Trophoblast cell (in vitro differentiated cells and primary cell): ENCODE data around the gene HPDL.

Source experiments
- DNase-seq, 2 donors: peaks; one replicate each; pipeline ENCODE4 v3.0.0-alpha.2; 2016
- H2AFZ ChIP-seq: 2 replicates; pipeline ENCODE4 v1.6.1; 2013; ENCODE audit warnings: low read length, moderate library complexity, mild to moderate bottlenecking; ENCODE audit not compliant: insufficient read depth, poor library complexity
- H2AK5ac ChIP-seq: 2 replicates; pipeline ENCODE4 v1.6.1; 2013; ENCODE audit warnings: mild to moderate bottlenecking, low read length
- H2BK120ac ChIP-seq: 2 replicates; pipeline ENCODE4 v1.6.1; 2013; ENCODE audit warnings: low read length, mild to moderate bottlenecking, moderate library complexity; ENCODE audit not compliant: insufficient read depth, poor library complexity
- H2BK12ac ChIP-seq: 2 replicates; pipeline ENCODE4 v1.6.1; 2013; ENCODE audit warnings: mild to moderate bottlenecking, low read length, moderate library complexity
- H2BK5ac ChIP-seq: 2 replicates; pipeline ENCODE4 v1.6.1; 2013; ENCODE audit warnings: low read length, low read depth, moderate library complexity, mild to moderate bottlenecking; ENCODE audit not compliant: poor library complexity
- H3K14ac ChIP-seq: 2 replicates; pipeline ENCODE4 v1.6.1; 2013; ENCODE audit warnings: mild to moderate bottlenecking, low read length
- H3K18ac ChIP-seq: 2 replicates; pipeline ENCODE4 v1.6.1; 2013; ENCODE audit warnings: mild to moderate bottlenecking, low read length
- H3K23ac ChIP-seq: 2 replicates; pipeline ENCODE4 v1.6.1; 2013; ENCODE audit warnings: low read length
- H3K27ac ChIP-seq: 2 replicates; pipeline ENCODE4 v1.5.1; 2013; ENCODE audit warnings: low read depth, mild to moderate bottlenecking, inconsistent platforms, low read length, moderate library complexity
- H3K27me3 ChIP-seq: 2 replicates; pipeline ENCODE4 v1.6.1; 2013; ENCODE audit warnings: inconsistent platforms, mild to moderate bottlenecking, low read length, moderate library complexity; ENCODE audit not compliant: insufficient read depth
- H3K36me3 ChIP-seq, 2 experiments: 1 replicate in 1 of 2; 2 replicates in 1 of 2; pipeline ENCODE4 v1.6.1; 2013; ENCODE audit warnings: low read length in 2 of 2, mild to moderate bottlenecking in 2 of 2, moderate library complexity in 1 of 2; ENCODE audit not compliant: insufficient read depth in 2 of 2, control insufficient read depth in 1 of 2
- H3K4ac ChIP-seq: 2 replicates; pipeline ENCODE4 v1.6.1; 2013; ENCODE audit warnings: low read depth, mild to moderate bottlenecking, low read length, moderate library complexity
- H3K4me1 ChIP-seq, 2 experiments: 1 replicate in 1 of 2; 2 replicates in 1 of 2; pipeline ENCODE4 v1.6.1; 2013; ENCODE audit warnings: low read length in 2 of 2, mild to moderate bottlenecking in 2 of 2, moderate library complexity in 1 of 2; ENCODE audit not compliant: insufficient read depth in 2 of 2, control insufficient read depth in 1 of 2
- H3K4me2 ChIP-seq: 2 replicates; pipeline ENCODE4 v1.6.1; 2013; ENCODE audit warnings: inconsistent platforms, mild to moderate bottlenecking, low read length, moderate library complexity
- H3K4me3 ChIP-seq: 2 replicates; pipeline ENCODE4 v1.5.1; 2013; ENCODE audit warnings: mild to moderate bottlenecking, low read depth, low read length, inconsistent platforms
- H3K79me1 ChIP-seq: one replicate; pipeline ENCODE4 v1.6.1; 2013; ENCODE audit warnings: low read length
- H3K79me2 ChIP-seq: 2 replicates; pipeline ENCODE4 v1.6.1; 2013; ENCODE audit warnings: low read length, mild to moderate bottlenecking; ENCODE audit not compliant: control insufficient read depth, insufficient read depth, poor library complexity
- H3K9ac ChIP-seq: 2 replicates; pipeline ENCODE4 v1.6.1; 2013; ENCODE audit warnings: mild to moderate bottlenecking, low read length
- H3K9me3 ChIP-seq: 2 replicates; pipeline ENCODE4 v1.6.1; 2013; ENCODE audit warnings: low read depth, mild to moderate bottlenecking, control low read depth, inconsistent platforms, low read length; ENCODE audit not compliant: insufficient read depth
- H4K12ac ChIP-seq: 2 replicates; pipeline ENCODE4 v1.6.1; 2013; ENCODE audit warnings: low read depth, mild to moderate bottlenecking, low read length, moderate library complexity
- H4K8ac ChIP-seq: 2 replicates; pipeline ENCODE4 v1.6.1; 2013; ENCODE audit warnings: low read depth, mild to moderate bottlenecking, low read length, moderate library complexity
- H4K91ac ChIP-seq: one replicate; pipeline ENCODE4 v1.6.1; 2013; ENCODE audit warnings: low read depth, mild to moderate bottlenecking, low read length, moderate library complexity
- WGBS: extraction: QIAGEN DNeasy Blood & Tissue Kit; methylation state at CpG from one replicate; pipeline ENCODE4 v1.1.7; 2013; ENCODE audit warnings: missing lambda C conversion rate; ENCODE audit not compliant: insufficient read length, insufficient coverage; ENCODE audit errors: extremely low coverage; 5-methylcytosine and 5-hydroxymethylcytosine counted together

The HPDL gene

DNA sequence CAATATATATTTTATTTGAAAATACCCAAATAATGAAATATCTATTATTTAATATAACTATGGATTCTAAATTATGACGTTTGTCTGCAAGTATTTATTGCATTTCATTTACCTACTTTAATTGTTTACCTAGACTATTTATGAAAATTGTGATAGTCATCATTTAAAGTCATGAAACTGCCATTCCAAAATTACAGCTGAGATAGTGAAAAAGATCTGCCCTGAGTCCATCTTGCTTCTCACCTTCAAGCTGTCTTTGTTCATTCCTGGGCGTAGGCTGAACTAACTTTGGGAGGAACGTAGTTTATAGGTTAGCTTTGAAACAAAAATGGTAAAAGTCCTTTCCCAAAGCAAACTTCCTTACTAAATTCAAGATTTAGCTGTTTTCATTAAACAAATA is 12.4 kb upstream of the HPDL start:
- Histone ChIP-seq H3K4me3 (no peak overlapping the region), H3K36me3 (no peaks in the 10 kb centered on the region), H3K4me1 (no peaks in the 10 kb centered on the region), H3K79me1 (no peaks in the 10 kb centered on the region), H3K9me3 (no peaks in the 10 kb centered on the region), H2BK12ac (no peak overlapping the region), H3K9ac (no peak overlapping the region), H3K79me2 (no peaks in the 10 kb centered on the region), H3K27ac (no peak overlapping the region), H2BK5ac (no peak overlapping the region), H3K27me3 (no peaks in the 10 kb centered on the region), H3K4ac (no peak overlapping the region), H2AK5ac (no peak overlapping the region), H4K8ac (no peak overlapping the region), H2AFZ (no peak overlapping the region), H4K91ac (no peak overlapping the region), H3K14ac (no peak overlapping the region), H2BK120ac (no peak overlapping the region), H3K23ac (no peak overlapping the region), H4K12ac (no peak overlapping the region), H3K4me2 (no peak overlapping the region), H3K18ac (no peak overlapping the region)
- WGBS = no CpG with 5 or more reads among the region's 3 CpGs
- no peak for DNase-seq

DNA sequence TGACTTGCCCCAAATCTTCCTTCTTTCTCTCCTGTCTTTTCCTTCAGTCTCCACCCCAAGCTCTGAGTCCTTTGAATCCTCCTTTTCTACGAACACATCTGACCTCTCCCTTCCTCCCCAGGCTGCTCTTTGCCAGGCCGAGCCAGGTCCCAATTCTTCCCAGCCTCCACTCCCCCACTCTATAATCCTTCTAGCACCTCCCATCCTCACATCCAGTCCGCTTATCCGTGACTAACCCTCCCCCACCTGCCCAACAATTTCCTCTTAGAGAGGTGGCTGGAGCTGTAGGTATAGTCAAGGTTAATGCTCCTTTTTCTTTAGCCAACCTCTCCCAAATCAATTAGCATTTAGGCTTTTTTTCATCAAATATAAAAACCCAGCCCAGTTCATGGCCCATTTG is 9.5 kb upstream of the HPDL start:
- no peak overlapping the region for H2BK120ac ChIP-seq
- H4K12ac ChIP-seq = no peak overlapping the region
- DNase-seq = no peak
- H3K18ac ChIP-seq = no peak overlapping the region
- no peaks in the 10 kb centered on the region for H3K9me3 ChIP-seq
- no peak overlapping the region for H4K8ac ChIP-seq
- H3K27me3 ChIP-seq = no peaks in the 10 kb centered on the region
- H3K27ac ChIP-seq = no peak overlapping the region
- no peaks in the 10 kb centered on the region for H3K36me3 ChIP-seq
- no peak overlapping the region for H2BK5ac ChIP-seq
- no CpG with 5 or more reads among the region's 4 CpGs for WGBS
- H3K79me1 ChIP-seq = no peaks in the 10 kb centered on the region
- no peak overlapping the region for H2AFZ ChIP-seq
- no peak overlapping the region for H2AK5ac ChIP-seq
- H3K23ac ChIP-seq = no peak overlapping the region
- H3K4ac ChIP-seq = no peak overlapping the region
- H3K14ac ChIP-seq = no peak overlapping the region
- no peak overlapping the region for H4K91ac ChIP-seq
- H3K9ac ChIP-seq = no peak overlapping the region
- H3K79me2 ChIP-seq = no peaks in the 10 kb centered on the region
- peaks cover 0 to 3% of the 10 kb centered on the region in 2 experiments for H3K4me1 ChIP-seq
- H3K4me3 ChIP-seq = no peak overlapping the region
- H3K4me2 ChIP-seq = no peak overlapping the region
- no peak overlapping the region for H2BK12ac ChIP-seq

DNA sequence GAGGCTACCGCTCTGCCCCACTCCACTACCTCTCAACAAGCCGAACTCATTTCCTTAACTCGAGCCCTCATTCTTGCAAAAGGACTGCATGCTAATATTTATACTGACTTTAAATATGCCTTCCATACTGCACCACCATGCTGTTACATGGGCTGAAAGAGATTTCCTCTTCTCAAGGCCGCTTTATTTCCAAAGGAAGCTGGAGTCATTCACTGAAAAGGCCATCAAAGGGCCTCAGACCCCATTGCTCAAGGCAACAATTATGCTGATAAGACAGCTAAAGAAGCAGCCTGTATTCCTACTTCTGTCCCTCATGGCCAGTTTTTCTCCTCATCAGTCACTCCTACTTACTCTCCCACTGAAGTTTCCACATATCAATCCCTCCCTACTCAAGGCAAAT is 6.9 kb upstream of the HPDL start:
- Histone ChIP-seq H4K8ac (no peak overlapping the region), H3K23ac (no peak overlapping the region), H3K14ac (no peak overlapping the region), H3K79me1 (no peaks in the 10 kb centered on the region), H3K36me3 (no peaks in the 10 kb centered on the region), H3K9ac (no peak overlapping the region), H3K4me1 (peaks cover 0 to 3% of the 10 kb centered on the region in 2 experiments), H3K27me3 (no peaks in the 10 kb centered on the region), H2BK120ac (no peak overlapping the region), H2BK5ac (no peak overlapping the region), H3K18ac (no peak overlapping the region), H4K12ac (no peak overlapping the region), H3K27ac (no peak overlapping the region), H3K9me3 (no peaks in the 10 kb centered on the region), H3K79me2 (no peaks in the 10 kb centered on the region), H2AFZ (no peak overlapping the region), H4K91ac (no peak overlapping the region), H3K4me2 (no peak overlapping the region), H3K4ac (no peak overlapping the region), H3K4me3 (no peak overlapping the region), H2BK12ac (no peak overlapping the region), H2AK5ac (no peak overlapping the region)
- no peak for DNase-seq
- WGBS = no CpG with 5 or more reads among the region's 4 CpGs

DNA sequence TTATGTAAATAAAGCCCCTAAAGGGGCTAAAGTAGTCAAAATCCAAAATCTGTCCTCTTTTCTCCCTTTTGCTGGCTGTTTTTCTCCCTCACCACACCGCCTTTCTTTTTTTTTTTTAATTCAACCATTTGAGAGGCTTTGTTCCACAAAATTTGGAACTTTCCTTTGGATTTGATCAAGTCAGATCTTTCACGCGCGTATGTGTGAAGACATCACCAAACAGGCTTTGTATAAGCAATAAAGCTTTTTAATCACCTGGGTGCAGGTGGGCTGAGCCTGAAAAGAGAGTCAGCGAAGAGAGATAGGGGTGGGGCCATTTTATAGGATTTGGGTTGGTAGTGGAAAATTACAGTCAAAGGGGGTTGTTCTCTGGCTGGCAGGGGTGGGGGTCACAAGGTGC is 5.3 kb upstream of the HPDL start:
- Histone ChIP-seq H3K9ac (no peak overlapping the region), H3K23ac (no peak overlapping the region), H3K18ac (no peak overlapping the region), H3K27ac (no peak overlapping the region), H4K8ac (no peak overlapping the region), H2BK120ac (no peak overlapping the region), H3K4me1 (peaks cover under 1 to 4% of the 10 kb centered on the region in 2 experiments), H3K27me3 (no peaks in the 10 kb centered on the region), H2AFZ (no peak overlapping the region), H2BK12ac (no peak overlapping the region), H3K36me3 (no peaks in the 10 kb centered on the region), H4K91ac (no peak overlapping the region), H3K14ac (no peak overlapping the region), H3K79me1 (peaks cover under 1% of the 10 kb centered on the region), H3K4me2 (no peak overlapping the region), H2AK5ac (no peak overlapping the region), H2BK5ac (no peak overlapping the region), H3K4me3 (no peak overlapping the region), H4K12ac (no peak overlapping the region), H3K79me2 (no peaks in the 10 kb centered on the region), H3K4ac (no peak overlapping the region), H3K9me3 (no peaks in the 10 kb centered on the region)
- no CpG with 5 or more reads among the region's 5 CpGs for WGBS
- DNase-seq = no peak
